ENCODE measurements around the gene LAMA5. TPM values are rescaled to one million over a fixed set of nuclear protein-coding genes. Genes with fewer than 3 reads are reported as not detected.

LAMA5 gene
- total and polyA plus RNA-seq, 2 donors (not counting 1 experiment from before 2014, with no cell fraction given), result 52.9 to 83.5 TPM

DNA sequence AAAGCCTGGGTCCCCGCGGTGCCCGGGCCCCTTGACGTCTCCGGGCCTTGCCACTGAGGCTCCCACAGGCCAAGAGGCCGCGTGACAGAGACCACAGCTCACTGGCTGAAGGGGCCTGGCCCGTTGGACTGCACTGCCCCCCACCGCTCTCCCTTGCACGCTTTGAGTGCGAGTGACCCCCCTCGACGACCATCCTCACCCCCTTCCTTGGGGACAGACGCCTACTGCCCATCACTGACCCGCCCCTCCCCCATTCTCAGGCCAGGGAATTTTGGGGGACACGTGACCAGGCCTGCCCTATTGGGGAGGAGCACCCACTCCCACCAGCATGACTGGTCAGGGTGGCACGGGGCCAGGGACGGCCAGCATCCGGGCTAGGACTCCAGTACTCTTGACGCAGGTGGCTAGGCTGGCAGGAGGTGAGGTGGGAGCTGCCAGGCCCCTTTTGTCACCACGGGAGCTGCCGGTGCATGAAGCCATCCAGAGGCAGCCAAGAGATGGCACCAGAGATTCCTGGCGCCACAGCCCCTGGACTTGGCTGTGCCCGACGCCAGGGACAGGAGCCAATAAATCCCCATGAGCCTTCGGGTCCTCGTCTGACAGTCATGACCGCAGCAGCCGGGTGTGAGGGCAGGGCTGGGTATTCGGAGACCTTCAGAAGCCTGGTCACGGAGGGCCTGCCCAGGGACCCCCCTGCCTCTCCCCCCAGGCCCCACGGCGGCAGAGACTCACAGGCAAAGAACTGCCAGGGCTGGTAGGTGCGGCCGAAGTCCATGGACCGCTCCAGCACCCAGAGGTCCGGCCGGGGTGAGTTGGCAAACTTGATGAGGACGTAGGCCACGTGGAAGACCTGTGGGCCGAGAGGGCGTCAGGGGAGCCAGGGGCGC is 14.5 kb downstream of the LAMA5 start:
- ATAC-seq (ENCODE audit: low read depth), result no peak
- Histone ChIP-seq H3K27me3 (replicated peaks in 1 of 4; ENCODE audit: control extremely low read depth in 1 of 4, control insufficient read depth in 3 of 4, insufficient read depth in 4 of 4, low read length in 3 of 4) (no peaks in the 10 kb centered on the region), H4K20me1 (ENCODE audit: control insufficient read depth, insufficient read depth, low read length, poor library complexity, severe bottlenecking) (no peaks in the 10 kb centered on the region), H3K27ac (ENCODE audit: low read length in 2 of 2) (no peak overlapping the region), H3K4me3 (ENCODE audit: control extremely low read depth in 1 of 5, extremely low read depth in 1 of 5, insufficient read depth in 1 of 5, low read depth in 2 of 5, low read length in 4 of 5) (no peak overlapping the region), H3K9me3 (ENCODE audit: control extremely low read depth in 1 of 3, control insufficient read depth in 2 of 3, insufficient read depth in 1 of 3, low read length in 2 of 3) (peaks cover 0 to 4% (median 0%) of the 10 kb centered on the region in 3 donors), H3K9ac (ENCODE audit: low read length) (no peak overlapping the region), H3K36me3 (replicated peaks in 1 of 2; ENCODE audit: control extremely low read depth in 1 of 2, control insufficient read depth in 1 of 2, extremely low read depth in 1 of 2, insufficient read depth in 2 of 2, low read length in 1 of 2) (no peaks in the 10 kb centered on the region), H3K4me1 (ENCODE audit: control insufficient read depth in 2 of 2, insufficient read depth in 2 of 2, low read length in 2 of 2) (peaks cover 0 to 3% of the 10 kb centered on the region in 2 donors), H2AFZ (ENCODE audit: insufficient read depth, low read depth, low read length, poor library complexity, severe bottlenecking) (no peak overlapping the region), H3K79me2 (ENCODE audit: control insufficient read depth, insufficient read depth, low read length) (no peaks in the 10 kb centered on the region), H3K4me2 (replicated peaks; ENCODE audit: low read depth, low read length, poor library complexity, severe bottlenecking) (no peak overlapping the region)
- peaks cover 3% of the 10 kb centered on the region for H3K9me3 Mint-ChIP-seq (ENCODE audit: insufficient read depth)
- DNase-seq, result no peak
- no peak overlapping the region for H3K27ac Mint-ChIP-seq
- ChIA-PET POLR2A (interaction anchor here (0.5 kb wide), 1 partner anchor 21 kb away, joined by 3 read pairs; no protein-coding TSS in a partner anchor), CTCF (no interaction called here)
- no peaks in the 10 kb centered on the region for H3K27me3 Mint-ChIP-seq
- TF ChIP-seq EZH2 (IDR thresholded peaks at IDR 0.05; ENCODE audit: borderline replicate concordance, insufficient read depth, low read depth, low read length, poor library complexity, severe bottlenecking), result no peak
- TF ChIP-seq, protein P1, sequence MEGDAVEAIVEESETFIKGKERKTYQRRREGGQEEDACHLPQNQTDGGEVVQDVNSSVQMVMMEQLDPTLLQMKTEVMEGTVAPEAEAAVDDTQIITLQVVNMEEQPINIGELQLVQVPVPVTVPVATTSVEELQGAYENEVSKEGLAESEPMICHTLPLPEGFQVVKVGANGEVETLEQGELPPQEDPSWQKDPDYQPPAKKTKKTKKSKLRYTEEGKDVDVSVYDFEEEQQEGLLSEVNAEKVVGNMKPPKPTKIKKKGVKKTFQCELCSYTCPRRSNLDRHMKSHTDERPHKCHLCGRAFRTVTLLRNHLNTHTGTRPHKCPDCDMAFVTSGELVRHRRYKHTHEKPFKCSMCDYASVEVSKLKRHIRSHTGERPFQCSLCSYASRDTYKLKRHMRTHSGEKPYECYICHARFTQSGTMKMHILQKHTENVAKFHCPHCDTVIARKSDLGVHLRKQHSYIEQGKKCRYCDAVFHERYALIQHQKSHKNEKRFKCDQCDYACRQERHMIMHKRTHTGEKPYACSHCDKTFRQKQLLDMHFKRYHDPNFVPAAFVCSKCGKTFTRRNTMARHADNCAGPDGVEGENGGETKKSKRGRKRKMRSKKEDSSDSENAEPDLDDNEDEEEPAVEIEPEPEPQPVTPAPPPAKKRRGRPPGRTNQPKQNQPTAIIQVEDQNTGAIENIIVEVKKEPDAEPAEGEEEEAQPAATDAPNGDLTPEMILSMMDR (IDR thresholded peaks at IDR 0.05), result no peak
- intact Hi-C loops (cut with micrococcal nuclease), result no loop called here
- WGBS (ENCODE audit: insufficient coverage), result 87% methylated on average over 36 of the region's 43 CpGs
- no peaks in the 10 kb centered on the region for H3K4me1 Mint-ChIP-seq
- no peak overlapping the region for H3K4me3 Mint-ChIP-seq

All from B cell (primary cell).